A549 treated with dexamethasone at 1 μM for 4 hours (cell line): ENCODE measurements around the gene INO80B. TPM values are rescaled to one million over a fixed set of nuclear protein-coding genes. Genes with fewer than 3 reads are reported as not detected.

Experiments used
- total RNA-seq: library from RNA; stranded (reverse); fragments of 200-300 nt; extraction: Qiagen RNA extraction; gene quantifications from 5 replicates; pipeline ENCODE4 v1.2.3, GENCODE V29; 2022

INO80B gene
- total RNA-seq, result 42.3 to 51.4 TPM (median 47.4 TPM) in 5 replicates

DNA sequence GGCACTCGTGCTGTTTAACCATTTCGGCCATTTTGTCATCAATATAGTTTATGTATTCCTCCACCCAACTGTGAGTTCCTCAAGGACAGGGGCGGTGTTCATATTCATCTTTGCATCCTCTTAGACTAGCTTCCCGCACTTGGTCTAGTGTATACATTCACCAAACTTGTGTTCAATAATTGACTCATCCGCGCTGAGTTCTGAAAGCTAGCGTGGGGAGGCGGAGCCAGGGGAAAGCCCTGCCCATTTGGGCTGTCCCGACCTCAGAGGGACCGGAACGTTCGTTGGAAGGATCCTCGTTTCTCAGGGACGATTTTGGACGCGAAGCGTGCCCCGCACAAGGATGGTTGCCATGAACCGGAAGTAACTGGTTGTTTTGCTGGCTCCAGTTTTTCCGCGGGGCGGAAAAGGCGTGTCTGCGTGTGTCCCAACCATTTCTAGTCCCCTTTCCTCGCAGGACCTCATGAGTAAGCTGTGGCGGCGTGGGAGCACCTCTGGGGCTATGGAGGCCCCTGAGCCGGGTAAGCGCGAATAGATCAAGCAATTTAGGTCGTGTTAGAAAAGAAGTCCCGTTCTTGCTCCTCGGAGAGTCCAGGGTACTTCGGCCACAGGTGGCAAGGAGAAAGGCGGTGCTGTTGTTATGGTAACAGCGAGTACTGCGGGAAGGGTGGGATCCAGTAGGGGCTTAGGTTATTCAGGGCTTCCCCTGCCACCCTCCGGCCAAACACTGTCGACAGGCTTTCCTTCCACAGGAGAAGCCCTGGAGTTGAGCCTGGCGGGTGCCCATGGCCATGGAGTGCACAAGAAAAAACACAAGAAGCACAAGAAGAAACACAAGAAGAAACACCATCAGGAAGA, at the start of gene INO80B:
INO80B (plus strand) TSS at position 434 of the 858 bp plus-strand sequence; CDS start at position 464, 30 bp downstream.

GRCh38 chr2:74421221-74421870, 33.5 kb upstream of the INO80B start, which contains the start of the genes C2orf81 and WDR54:
Gene C2orf81, minus strand, starts transcription at chr2:74421619. Its CDS starts 59 bp downstream, at chr2:74421560.
Gene WDR54, plus strand, starts transcription at chr2:74421730. Its CDS starts 424 bp downstream, at chr2:74422154.

GRCh38 chr2:74441690-74442482, 13.0 kb upstream of the INO80B start, which contains the start of gene RTKN:
Gene RTKN, minus strand, starts transcription at chr2:74441937. Its CDS starts 121 bp downstream, at chr2:74441816.

GRCh38 chr2:74458132-74458937, 3.4 kb downstream of the INO80B start, which contains the start of gene WBP1:
Gene WBP1, plus strand, starts transcription at chr2:74458438. Its CDS starts 165 bp downstream, at chr2:74458603.

GRCh38 chr2:74472086-74472944, 17.4 kb downstream of the INO80B start, which contains the start of gene MRPL53:
Gene MRPL53, minus strand, starts transcription at chr2:74472680. Its CDS starts 20 bp downstream, at chr2:74472660.

GRCh38 chr2:74482801-74483674, 28.2 kb downstream of the INO80B start, which contains the start of the genes CCDC142 and TTC31:
Gene CCDC142, minus strand, starts transcription at chr2:74482998. Its CDS starts 161 bp downstream, at chr2:74482837.
Gene TTC31, plus strand, starts transcription at chr2:74483081. Its CDS starts 15 bp downstream, at chr2:74483096.

DNA sequence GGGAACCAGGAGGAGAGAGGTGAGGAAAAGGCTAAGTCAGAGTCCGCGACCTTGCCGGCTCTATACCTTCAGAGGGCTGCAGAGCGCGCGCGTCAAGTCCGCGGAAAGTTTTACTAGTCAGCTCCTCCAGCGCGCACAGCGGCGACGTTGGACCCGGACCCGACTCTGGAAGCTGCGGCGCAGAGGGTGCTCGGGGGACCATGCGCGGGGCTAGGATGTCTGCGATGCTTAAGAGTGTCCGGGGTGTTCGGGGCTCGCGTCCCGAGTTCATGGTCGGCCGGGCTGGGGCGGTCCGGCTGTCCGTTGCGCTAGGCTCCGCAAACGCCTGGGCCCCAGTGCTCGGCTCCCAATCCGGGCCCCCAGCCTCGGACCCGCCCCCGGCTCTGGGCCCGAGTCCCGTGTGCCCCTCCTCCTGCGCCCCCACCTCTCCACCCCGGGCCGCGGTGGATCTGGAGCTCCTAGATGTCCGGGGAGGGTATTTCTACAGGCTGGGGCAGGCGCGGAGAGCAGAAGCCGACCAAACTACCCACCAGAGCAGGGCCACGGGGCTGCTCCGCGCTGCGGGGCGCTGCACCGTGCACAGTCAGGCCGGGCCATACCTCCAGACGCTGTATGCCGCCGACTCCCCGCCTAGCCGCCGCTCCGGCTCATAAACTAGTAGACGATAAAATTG, 44.5 kb downstream of the INO80B start, which contains the start of gene LBX2:
LBX2 (minus strand) TSS at position 337 of the 673 bp plus-strand sequence; CDS start at position 271, 66 bp downstream.

GRCh38 chr2:74507145-74507925, 52.4 kb downstream of the INO80B start, which contains the start of gene PCGF1:
Gene PCGF1, minus strand, starts transcription at chr2:74507695. Its CDS starts 27 bp downstream, at chr2:74507668.

Other genes starting within 250 kb of the INO80B start
- 0.15 to 0.34 TPM (median 0.28 TPM) in 5 replicates for gene SLC4A5, start 111.7 kb upstream of the INO80B start, total RNA-seq
- 108 to 168 TPM (median 160 TPM) in 5 replicates for gene DCTN1, start 74.8 kb upstream of the INO80B start, total RNA-seq
- 3.3 to 3.7 TPM (median 3.6 TPM) in 5 replicates for gene C2orf81, start 33.5 kb upstream of the INO80B start, total RNA-seq
- gene WDR54, start 33.4 kb upstream of the INO80B start, total RNA-seq, result 75.2 to 80.4 TPM (median 77.7 TPM) in 5 replicates
- 14.2 to 25.4 TPM (median 23.2 TPM) in 5 replicates for gene RTKN, start 13.2 kb upstream of the INO80B start, total RNA-seq
- gene WBP1, start 3.4 kb downstream of the INO80B start, total RNA-seq, result 44.4 to 86.4 TPM (median 77.7 TPM) in 5 replicates
- gene MOGS, start 10.3 kb downstream of the INO80B start, total RNA-seq, result 37.2 to 52.8 TPM (median 51.3 TPM) in 5 replicates
- 108 to 154 TPM (median 133 TPM) in 5 replicates for gene MRPL53, start 17.6 kb downstream of the INO80B start, total RNA-seq
- 6.6 to 14.5 TPM (median 12.6 TPM) in 5 replicates for gene CCDC142, start 27.9 kb downstream of the INO80B start, total RNA-seq
- 10.6 to 16.6 TPM (median 15.0 TPM) in 5 replicates for gene TTC31, start 28.0 kb downstream of the INO80B start, total RNA-seq
- 2.7 to 3.7 TPM (median 3.0 TPM) in 5 replicates for gene LBX2, start 44.5 kb downstream of the INO80B start, total RNA-seq
- 29.3 to 38.9 TPM (median 31.6 TPM) in 5 replicates for gene PCGF1, start 52.6 kb downstream of the INO80B start, total RNA-seq
- 0.17 to 0.31 TPM (median 0.21 TPM) in 5 replicates for gene TLX2, start 59.4 kb downstream of the INO80B start, total RNA-seq
- gene DQX1, start 71.1 kb downstream of the INO80B start, total RNA-seq, result 0.07 to 0.15 TPM (median 0.08 TPM) in 3 of 5 replicates, not detected in the others
- gene AUP1, start 74.6 kb downstream of the INO80B start, total RNA-seq, result 176 to 254 TPM (median 231 TPM) in 5 replicates
- 31.4 to 39.0 TPM (median 38.8 TPM) in 5 replicates for gene HTRA2, start 74.8 kb downstream of the INO80B start, total RNA-seq
- gene LOXL3, start 98.9 kb downstream of the INO80B start, total RNA-seq, result 0.22 to 0.58 TPM (median 0.35 TPM) in 5 replicates
- gene DOK1, start 99.6 kb downstream of the INO80B start, total RNA-seq, result 3.5 to 5.2 TPM (median 4.4 TPM) in 5 replicates
- not detected in 5 replicates for gene M1AP, start 193.2 kb downstream of the INO80B start, total RNA-seq
- 8.4 to 13.4 TPM (median 11.8 TPM) in 5 replicates for gene SEMA4F, start 199.2 kb downstream of the INO80B start, total RNA-seq